ENCODE data around the gene PAK2. TPM values are rescaled to one million over a fixed set of nuclear protein-coding genes. Genes with fewer than 3 reads are reported as not detected.

PAK2 gene
- total RNA-seq, 1 donor from 2014 or later, result 53.6 TPM

GRCh38 chr3:196694202-196694638 lies 45.4 kb upstream of the PAK2 start:
- Histone ChIP-seq H3K9me3 (ENCODE audit: low read depth) (no peaks in the 10 kb centered on the region), H3K36me3 (no peaks in the 10 kb centered on the region), H3K4me3 (no peak overlapping the region), H2AFZ (replicated peaks) (no peak overlapping the region), H3K27me3 (no peaks in the 10 kb centered on the region), H3K4me1 (no peaks in the 10 kb centered on the region), H4K20me1 (ENCODE audit: low read depth) (no peaks in the 10 kb centered on the region), H3F3A (ENCODE audit: low read depth) (no peaks in the 10 kb centered on the region), H3K4me2 (no peak overlapping the region), H3K79me2 (ENCODE audit: low read depth) (no peaks in the 10 kb centered on the region), H3K9ac (no peak overlapping the region), H3K27ac (no peak overlapping the region)
- no peaks in the 10 kb centered on the region for H3K36me3 Mint-ChIP-seq
- no peaks in the 10 kb centered on the region for H3K4me1 Mint-ChIP-seq
- TF ChIP-seq EZH2phosphoT487 (IDR thresholded peaks at IDR 0.05) (no peak), EZH2 (IDR thresholded peaks at IDR 0.05) (no peak)
- TF ChIP-seq, protein P1, sequence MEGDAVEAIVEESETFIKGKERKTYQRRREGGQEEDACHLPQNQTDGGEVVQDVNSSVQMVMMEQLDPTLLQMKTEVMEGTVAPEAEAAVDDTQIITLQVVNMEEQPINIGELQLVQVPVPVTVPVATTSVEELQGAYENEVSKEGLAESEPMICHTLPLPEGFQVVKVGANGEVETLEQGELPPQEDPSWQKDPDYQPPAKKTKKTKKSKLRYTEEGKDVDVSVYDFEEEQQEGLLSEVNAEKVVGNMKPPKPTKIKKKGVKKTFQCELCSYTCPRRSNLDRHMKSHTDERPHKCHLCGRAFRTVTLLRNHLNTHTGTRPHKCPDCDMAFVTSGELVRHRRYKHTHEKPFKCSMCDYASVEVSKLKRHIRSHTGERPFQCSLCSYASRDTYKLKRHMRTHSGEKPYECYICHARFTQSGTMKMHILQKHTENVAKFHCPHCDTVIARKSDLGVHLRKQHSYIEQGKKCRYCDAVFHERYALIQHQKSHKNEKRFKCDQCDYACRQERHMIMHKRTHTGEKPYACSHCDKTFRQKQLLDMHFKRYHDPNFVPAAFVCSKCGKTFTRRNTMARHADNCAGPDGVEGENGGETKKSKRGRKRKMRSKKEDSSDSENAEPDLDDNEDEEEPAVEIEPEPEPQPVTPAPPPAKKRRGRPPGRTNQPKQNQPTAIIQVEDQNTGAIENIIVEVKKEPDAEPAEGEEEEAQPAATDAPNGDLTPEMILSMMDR (IDR thresholded peaks at IDR 0.05), result no peak
- peaks cover 3% of the 10 kb centered on the region for H3K27me3 Mint-ChIP-seq (ENCODE audit: insufficient read depth, low read depth)
- H3K27ac Mint-ChIP-seq, result no peak overlapping the region
- H3K9me3 Mint-ChIP-seq, result no peaks in the 10 kb centered on the region
- no peak for DNase-seq (ENCODE audit: low spot score)
- H3K4me3 Mint-ChIP-seq, result no peak overlapping the region

GRCh38 chr3:196694941-196695848 lies 44.5 kb upstream of the PAK2 start:
- H3K36me3 ChIP-seq, result no peaks in the 10 kb centered on the region

DNA sequence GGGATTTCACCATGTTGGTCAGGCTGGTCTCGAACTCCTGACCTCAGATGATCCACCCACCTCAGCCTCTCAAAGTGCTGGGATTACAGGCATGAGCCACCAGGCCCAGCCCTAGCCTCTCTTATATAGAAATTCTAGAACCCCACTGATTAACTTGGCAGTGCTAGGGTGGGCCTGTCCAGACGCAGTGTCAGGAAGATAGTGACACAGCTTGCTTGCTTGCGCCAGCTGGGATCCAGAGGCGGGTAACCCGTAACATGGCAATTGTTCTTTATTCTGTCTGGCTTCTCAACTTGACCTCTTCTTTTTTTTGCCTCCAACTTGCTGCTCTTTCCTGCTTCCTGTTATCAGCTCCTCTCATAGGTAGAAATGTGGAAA lies 43.8 kb upstream of the PAK2 start:
- H3K27me3 ChIP-seq, result no peaks in the 10 kb centered on the region
- H3K27ac ChIP-seq, result no peak overlapping the region
- no peaks in the 10 kb centered on the region for H3K4me1 ChIP-seq
- no peaks in the 10 kb centered on the region for H3K9me3 Mint-ChIP-seq
- H3K27ac Mint-ChIP-seq, result no peak overlapping the region
- no peaks in the 10 kb centered on the region for H3K36me3 Mint-ChIP-seq
- H3K9me3 ChIP-seq (ENCODE audit: low read depth), result no peaks in the 10 kb centered on the region
- H3K4me2 ChIP-seq, result no peak overlapping the region
- no peaks in the 10 kb centered on the region for H4K20me1 ChIP-seq (ENCODE audit: low read depth)
- H3K36me3 ChIP-seq, result no peaks in the 10 kb centered on the region
- TF ChIP-seq, protein P1 (IDR thresholded peaks at IDR 0.05), result no peak
- TF ChIP-seq EZH2phosphoT487 (IDR thresholded peaks at IDR 0.05), result no peak
- H3K4me3 Mint-ChIP-seq, result no peak overlapping the region
- no peak overlapping the region for H3K4me3 ChIP-seq
- H3K9ac ChIP-seq, result no peak overlapping the region
- no peak for DNase-seq (ENCODE audit: low spot score)
- peaks cover 3% of the 10 kb centered on the region for H3K27me3 Mint-ChIP-seq (ENCODE audit: insufficient read depth, low read depth)
- no peak overlapping the region for H2AFZ ChIP-seq (replicated peaks)
- H3K79me2 ChIP-seq (ENCODE audit: low read depth), result no peaks in the 10 kb centered on the region
- no peaks in the 10 kb centered on the region for H3F3A ChIP-seq (ENCODE audit: low read depth)
- no peaks in the 10 kb centered on the region for H3K4me1 Mint-ChIP-seq

More at GRCh38 chr3:196694941-196695848, 44.5 kb upstream of the PAK2 start:
- H3K4me3 Mint-ChIP-seq, result no peak overlapping the region
- H4K20me1 ChIP-seq (ENCODE audit: low read depth), result no peaks in the 10 kb centered on the region
- no peak overlapping the region for H3K4me2 ChIP-seq
- H3K9me3 ChIP-seq (ENCODE audit: low read depth), result no peaks in the 10 kb centered on the region
- H3K27me3 Mint-ChIP-seq (ENCODE audit: insufficient read depth, low read depth), result peaks cover 3% of the 10 kb centered on the region
- H3K27me3 ChIP-seq, result no peaks in the 10 kb centered on the region
- H3K36me3 Mint-ChIP-seq, result no peaks in the 10 kb centered on the region
- DNase-seq (ENCODE audit: low spot score), result no peak
- TF ChIP-seq, protein P1 (IDR thresholded peaks at IDR 0.05), result no peak
- TF ChIP-seq EZH2phosphoT487 (IDR thresholded peaks at IDR 0.05) (no peak), EZH2 (IDR thresholded peaks at IDR 0.05) (no peak)
- H3K27ac Mint-ChIP-seq, result no peak overlapping the region
- no peaks in the 10 kb centered on the region for H3K9me3 Mint-ChIP-seq
- no peaks in the 10 kb centered on the region for H3K4me1 ChIP-seq
- no peak overlapping the region for H3K9ac ChIP-seq
- no peak overlapping the region for H2AFZ ChIP-seq (replicated peaks)
- no peaks in the 10 kb centered on the region for H3K79me2 ChIP-seq (ENCODE audit: low read depth)
- no peak overlapping the region for H3K27ac ChIP-seq
- H3K4me3 ChIP-seq, result no peak overlapping the region
- H3F3A ChIP-seq (ENCODE audit: low read depth), result no peaks in the 10 kb centered on the region
- no peaks in the 10 kb centered on the region for H3K4me1 Mint-ChIP-seq

Data from neural progenitor cell (in vitro differentiated cells).